Type B pancreatic cell (in vitro differentiated cells): ENCODE measurements around the gene AGFG1. TPM values are rescaled to one million over a fixed set of nuclear protein-coding genes. Genes with fewer than 3 reads are reported as not detected.

ENCODE experiments used
- DNase-seq: peaks from one replicate; pipeline ENCODE4 v3.0.0; 2021; ENCODE audit warnings: mixed read lengths; ENCODE audit not compliant: unreplicated experiment; ENCODE audit errors: extremely low spot score
- H3K27ac Mint-ChIP-seq: 2 replicates; pipeline ENCODE4 v1.8.0; 2021; ENCODE audit warnings: mild to moderate bottlenecking, mixed read lengths
- H3K27me3 Mint-ChIP-seq: 2 replicates; pipeline ENCODE4 v1.8.0; 2021; ENCODE audit warnings: mixed read lengths
- H3K36me3 Mint-ChIP-seq: 2 replicates; pipeline ENCODE4 v1.8.0; 2021; ENCODE audit warnings: mixed read lengths
- H3K4me1 Mint-ChIP-seq: one replicate; pipeline ENCODE4 v1.8.0; 2021; ENCODE audit warnings: mixed read lengths; ENCODE audit not compliant: unreplicated experiment
- H3K4me3 Mint-ChIP-seq: 2 replicates; pipeline ENCODE4 v1.8.0; 2021; ENCODE audit warnings: mild to moderate bottlenecking, mixed read lengths
- H3K9me3 Mint-ChIP-seq: 2 replicates; pipeline ENCODE4 v1.8.0; 2021; ENCODE audit warnings: mixed read lengths
- total RNA-seq: library from RNA; stranded (reverse); gene quantifications from 2 replicates; pipeline ENCODE4 v1.2.1, GENCODE V29; 2021; ENCODE audit warnings: low replicate concordance
- TF ChIP-seq, protein P1 (sequence below): fragments of 200-600 bp; sonication (generic); conservative IDR thresholded peaks from 2 replicates; pipeline ENCODE4 v1.5.0; 2021; ENCODE audit warnings: antibody characterized with exemption, mild to moderate bottlenecking

The AGFG1 gene
- total RNA-seq, 1 donor from 2014 or later: 63.2 TPM

DNA sequence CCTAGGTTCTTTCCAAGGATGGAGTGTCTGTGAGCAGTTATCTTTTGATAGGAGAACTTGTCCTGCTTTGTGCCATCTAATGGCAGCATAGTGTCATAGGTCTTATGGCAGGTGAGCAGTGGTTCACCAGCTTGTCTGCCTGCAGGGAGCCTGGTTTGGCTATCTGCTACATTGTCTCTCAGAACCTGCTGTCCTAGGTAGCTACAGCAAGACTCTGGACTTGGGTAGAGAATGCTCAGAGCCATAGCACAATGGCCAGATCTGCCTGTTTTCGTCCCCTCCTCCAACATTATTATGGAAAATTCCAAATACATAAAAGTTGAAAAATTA lies 28.3 kb downstream of the AGFG1 start:
- no peak for DNase-seq
- Mint-ChIP-seq H3K9me3 (no peaks in the 10 kb centered on the region), H3K36me3 (peaks cover 4% of the 10 kb centered on the region), H3K27ac (no peak overlapping the region), H3K4me3 (no peak overlapping the region), H3K27me3 (no peaks in the 10 kb centered on the region), H3K4me1 (peaks cover 12% of the 10 kb centered on the region)
- TF ChIP-seq, protein P1, sequence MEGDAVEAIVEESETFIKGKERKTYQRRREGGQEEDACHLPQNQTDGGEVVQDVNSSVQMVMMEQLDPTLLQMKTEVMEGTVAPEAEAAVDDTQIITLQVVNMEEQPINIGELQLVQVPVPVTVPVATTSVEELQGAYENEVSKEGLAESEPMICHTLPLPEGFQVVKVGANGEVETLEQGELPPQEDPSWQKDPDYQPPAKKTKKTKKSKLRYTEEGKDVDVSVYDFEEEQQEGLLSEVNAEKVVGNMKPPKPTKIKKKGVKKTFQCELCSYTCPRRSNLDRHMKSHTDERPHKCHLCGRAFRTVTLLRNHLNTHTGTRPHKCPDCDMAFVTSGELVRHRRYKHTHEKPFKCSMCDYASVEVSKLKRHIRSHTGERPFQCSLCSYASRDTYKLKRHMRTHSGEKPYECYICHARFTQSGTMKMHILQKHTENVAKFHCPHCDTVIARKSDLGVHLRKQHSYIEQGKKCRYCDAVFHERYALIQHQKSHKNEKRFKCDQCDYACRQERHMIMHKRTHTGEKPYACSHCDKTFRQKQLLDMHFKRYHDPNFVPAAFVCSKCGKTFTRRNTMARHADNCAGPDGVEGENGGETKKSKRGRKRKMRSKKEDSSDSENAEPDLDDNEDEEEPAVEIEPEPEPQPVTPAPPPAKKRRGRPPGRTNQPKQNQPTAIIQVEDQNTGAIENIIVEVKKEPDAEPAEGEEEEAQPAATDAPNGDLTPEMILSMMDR: no peak

DNA sequence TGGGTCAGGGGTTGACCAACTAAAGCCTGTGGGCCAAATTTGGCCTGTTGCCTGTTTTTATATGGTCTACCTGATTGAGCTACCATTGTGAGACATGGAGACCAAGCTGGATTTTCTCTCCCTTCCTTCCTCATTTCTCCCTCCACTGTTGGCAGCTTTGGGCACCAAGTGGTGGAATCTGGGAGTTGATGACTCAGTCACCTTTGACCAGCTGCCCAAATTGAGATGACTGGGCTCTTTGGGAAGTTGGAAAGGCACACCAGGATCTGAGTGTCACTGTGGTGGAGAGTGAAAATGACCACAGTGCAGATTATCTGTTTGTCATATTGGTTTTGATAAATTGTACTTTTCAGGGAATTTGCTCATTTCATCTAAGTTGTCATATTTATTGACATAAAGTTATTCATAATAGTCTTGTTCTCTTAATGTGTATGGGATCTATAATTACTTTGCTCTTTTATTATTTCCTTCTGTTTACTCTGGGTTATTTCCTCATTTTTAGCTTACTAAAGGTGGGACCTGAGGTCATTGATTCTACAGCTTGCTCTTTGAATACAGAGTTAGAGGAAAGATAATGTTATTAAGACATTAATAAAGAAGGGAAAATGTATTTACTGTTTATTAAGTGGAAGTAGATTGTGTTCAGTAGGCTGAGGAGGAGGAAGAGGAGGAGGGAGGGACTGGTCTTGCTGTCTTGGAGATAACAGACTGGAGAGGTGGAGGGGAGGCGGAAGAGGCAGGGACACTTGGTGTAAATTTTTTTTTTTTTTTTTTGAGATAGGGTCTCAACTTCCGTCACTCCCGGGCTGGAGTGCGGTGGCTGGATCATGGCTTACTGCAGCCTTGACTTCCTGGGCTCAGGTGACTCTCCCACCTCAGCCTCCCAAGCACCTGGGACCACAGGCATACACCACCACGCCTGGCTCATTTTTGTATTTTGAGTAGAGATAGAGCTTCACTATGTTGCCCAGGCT lies 31.8 kb downstream of the AGFG1 start:
- no peak for DNase-seq
- Mint-ChIP-seq H3K27ac (peak overlapping the region; percentile 8), H3K4me1 (peaks cover 28% of the 10 kb centered on the region)

DNA sequence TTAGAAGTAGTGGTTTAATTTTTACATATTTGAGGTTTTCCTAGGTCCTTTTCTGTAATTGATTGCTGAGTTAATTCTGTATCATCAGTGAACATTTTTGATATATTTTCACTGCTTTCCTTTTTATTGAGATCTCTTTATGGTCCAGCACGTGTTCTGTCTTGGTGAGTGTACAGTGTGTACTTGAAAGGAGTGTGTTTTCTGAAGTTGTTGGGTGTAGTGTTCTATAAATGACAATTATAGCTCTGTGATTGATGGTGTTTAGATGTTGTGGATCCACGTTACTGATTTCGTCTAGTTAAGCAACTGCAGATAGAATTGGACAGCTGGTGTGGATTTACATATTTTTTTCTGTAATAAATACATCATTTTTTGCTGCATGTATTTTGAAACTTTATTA lies 32.7 kb downstream of the AGFG1 start:
- Mint-ChIP-seq H3K4me3 (no peak overlapping the region), H3K36me3 (peaks cover 8% of the 10 kb centered on the region), H3K27ac (no peak overlapping the region), H3K9me3 (no peaks in the 10 kb centered on the region), H3K27me3 (no peaks in the 10 kb centered on the region), H3K4me1 (peaks cover 31% of the 10 kb centered on the region)
- TF ChIP-seq, protein P1: no peak
- DNase-seq: no peak

More for the DNA sequence above, 31.8 kb downstream of the AGFG1 start:
- Mint-ChIP-seq H3K36me3 (peaks cover 8% of the 10 kb centered on the region), H3K9me3 (no peaks in the 10 kb centered on the region), H3K27me3 (no peaks in the 10 kb centered on the region), H3K4me3 (no peak overlapping the region)
- TF ChIP-seq, protein P1: no peak

DNA sequence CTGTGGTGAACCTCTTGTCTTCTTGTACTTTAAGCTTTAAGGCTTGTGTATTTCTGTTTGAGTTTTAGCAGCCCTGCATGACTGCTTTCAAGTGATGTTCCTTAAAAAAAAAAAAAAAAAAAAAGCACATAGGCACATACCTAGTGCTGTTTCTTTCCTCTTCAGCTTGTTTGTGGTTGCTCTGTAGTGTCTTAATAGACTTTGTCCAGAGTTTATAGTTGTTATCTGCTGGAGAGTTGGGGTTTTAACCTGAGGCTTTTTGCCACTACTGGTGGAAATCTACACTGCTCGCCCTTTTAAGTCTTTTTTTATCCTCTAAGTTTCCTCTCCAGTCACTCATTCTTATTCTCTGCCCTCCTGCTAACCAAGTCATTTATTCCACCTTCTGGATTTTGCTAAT lies 34.5 kb downstream of the AGFG1 start:
- Mint-ChIP-seq H3K36me3 (peaks cover 8% of the 10 kb centered on the region), H3K27ac (peak overlapping the region; percentile 43), H3K4me3 (no peak overlapping the region), H3K4me1 (peaks cover 45% of the 10 kb centered on the region), H3K27me3 (no peaks in the 10 kb centered on the region), H3K9me3 (no peaks in the 10 kb centered on the region)
- TF ChIP-seq, protein P1: no peak
- no peak for DNase-seq

DNA sequence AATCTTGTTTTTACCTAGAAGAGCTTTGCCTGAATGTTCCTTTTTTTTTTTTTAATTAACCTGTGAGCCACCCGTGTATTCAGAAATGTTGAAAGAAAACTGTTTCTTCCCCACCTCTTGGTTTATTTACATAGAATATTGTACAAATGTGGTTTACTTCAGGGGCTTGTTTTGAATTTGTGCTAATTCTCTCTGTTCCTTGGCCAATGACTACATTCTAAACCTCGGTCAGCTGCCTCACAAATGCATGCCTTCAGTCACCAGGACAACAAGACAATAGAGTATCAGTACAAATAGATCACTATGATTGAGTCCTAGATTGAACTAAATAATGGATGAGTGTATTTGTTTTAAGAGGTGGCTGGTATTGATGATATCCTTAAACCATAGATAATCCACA lies 36.0 kb downstream of the AGFG1 start:
- DNase-seq: no peak
- peaks cover 52% of the 10 kb centered on the region for H3K4me1 Mint-ChIP-seq
- no peaks in the 10 kb centered on the region for H3K27me3 Mint-ChIP-seq
- H3K9me3 Mint-ChIP-seq: no peaks in the 10 kb centered on the region
- H3K36me3 Mint-ChIP-seq: peaks cover 8% of the 10 kb centered on the region
- TF ChIP-seq, protein P1: no peak
- no peak overlapping the region for H3K4me3 Mint-ChIP-seq
- no peak overlapping the region for H3K27ac Mint-ChIP-seq
